Liver (tissue), 3 donors: ENCODE data around the gene MCF2L.

Experiments used
- HNF4A ChIP-seq, 2 donors: conservative IDR thresholded peaks; 2 replicates each; pipeline ENCODE4 v1.6.1; 2016; ENCODE audit warnings: antibody characterized with exemption in 2 of 2, mild to moderate bottlenecking in 2 of 2
- HNF4G ChIP-seq: IDR thresholded peaks from 2 replicates; pipeline ENCODE4 v1.6.1; 2016; ENCODE audit warnings: antibody characterized with exemption
- TF ChIP-seq, protein P1 (sequence below): fragments of 150-350 bp; IDR thresholded peaks from 2 replicates; pipeline ENCODE4 v1.5.1; 2017; ENCODE audit warnings: improper control_type of control experiment, low read depth, low read length; ENCODE audit not compliant: missing input control
- TF ChIP-seq, protein P2 (sequence below): IDR thresholded peaks from 2 replicates; pipeline ENCODE4 v1.6.1; 2016; ENCODE audit warnings: antibody characterized with exemption, mild to moderate bottlenecking
- TF ChIP-seq, protein P3 (sequence below): IDR thresholded peaks from 2 replicates; pipeline ENCODE4 v1.6.1; 2016; ENCODE audit warnings: antibody characterized with exemption
- donor health status: healthy.
- donor health status: healthy.

DNA sequence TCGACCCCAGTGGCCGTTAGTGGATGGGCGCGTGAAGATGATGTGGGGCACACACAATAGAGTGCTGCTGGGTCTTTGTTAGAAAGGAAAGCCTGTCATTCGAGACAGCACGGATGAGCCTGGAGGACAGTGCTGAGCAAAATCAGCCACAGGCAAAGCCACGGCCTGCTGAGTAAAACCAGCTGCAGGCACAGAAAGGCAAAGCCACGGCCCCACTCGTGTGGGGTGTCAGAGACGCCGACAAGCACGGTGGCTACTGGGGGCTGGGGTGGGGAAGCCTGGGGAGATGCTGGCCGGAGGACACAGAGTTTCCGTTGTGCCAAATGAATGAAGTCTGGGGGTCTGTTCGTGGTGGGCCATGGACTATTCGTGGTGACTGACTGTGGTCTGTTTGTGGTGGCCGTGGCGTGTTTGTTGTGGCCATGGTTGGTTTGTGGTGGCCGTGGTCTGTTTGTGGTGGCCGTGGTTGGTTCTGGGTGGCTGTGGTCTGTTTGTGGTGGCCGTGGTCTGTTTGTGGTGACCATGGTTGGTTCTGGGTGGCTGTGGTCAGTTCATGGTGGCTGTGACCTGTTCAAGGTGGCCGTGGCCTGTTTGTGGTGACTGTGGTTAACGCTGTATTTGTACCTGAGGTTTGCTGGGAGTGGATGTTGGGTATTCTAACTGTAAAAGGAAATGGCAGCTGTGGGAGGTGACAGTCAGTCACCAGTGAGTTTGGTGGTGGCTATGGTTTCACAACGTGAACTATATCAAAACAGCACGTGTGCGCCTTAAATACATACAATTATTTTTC, 36.3 kb downstream of the MCF2L start:
- TF ChIP-seq, protein P1, sequence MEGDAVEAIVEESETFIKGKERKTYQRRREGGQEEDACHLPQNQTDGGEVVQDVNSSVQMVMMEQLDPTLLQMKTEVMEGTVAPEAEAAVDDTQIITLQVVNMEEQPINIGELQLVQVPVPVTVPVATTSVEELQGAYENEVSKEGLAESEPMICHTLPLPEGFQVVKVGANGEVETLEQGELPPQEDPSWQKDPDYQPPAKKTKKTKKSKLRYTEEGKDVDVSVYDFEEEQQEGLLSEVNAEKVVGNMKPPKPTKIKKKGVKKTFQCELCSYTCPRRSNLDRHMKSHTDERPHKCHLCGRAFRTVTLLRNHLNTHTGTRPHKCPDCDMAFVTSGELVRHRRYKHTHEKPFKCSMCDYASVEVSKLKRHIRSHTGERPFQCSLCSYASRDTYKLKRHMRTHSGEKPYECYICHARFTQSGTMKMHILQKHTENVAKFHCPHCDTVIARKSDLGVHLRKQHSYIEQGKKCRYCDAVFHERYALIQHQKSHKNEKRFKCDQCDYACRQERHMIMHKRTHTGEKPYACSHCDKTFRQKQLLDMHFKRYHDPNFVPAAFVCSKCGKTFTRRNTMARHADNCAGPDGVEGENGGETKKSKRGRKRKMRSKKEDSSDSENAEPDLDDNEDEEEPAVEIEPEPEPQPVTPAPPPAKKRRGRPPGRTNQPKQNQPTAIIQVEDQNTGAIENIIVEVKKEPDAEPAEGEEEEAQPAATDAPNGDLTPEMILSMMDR = no peak
- TF ChIP-seq HNF4A (conservative IDR thresholded peaks at IDR 0.05) (no peak), HNF4G (no peak)
- TF ChIP-seq, protein P2, sequence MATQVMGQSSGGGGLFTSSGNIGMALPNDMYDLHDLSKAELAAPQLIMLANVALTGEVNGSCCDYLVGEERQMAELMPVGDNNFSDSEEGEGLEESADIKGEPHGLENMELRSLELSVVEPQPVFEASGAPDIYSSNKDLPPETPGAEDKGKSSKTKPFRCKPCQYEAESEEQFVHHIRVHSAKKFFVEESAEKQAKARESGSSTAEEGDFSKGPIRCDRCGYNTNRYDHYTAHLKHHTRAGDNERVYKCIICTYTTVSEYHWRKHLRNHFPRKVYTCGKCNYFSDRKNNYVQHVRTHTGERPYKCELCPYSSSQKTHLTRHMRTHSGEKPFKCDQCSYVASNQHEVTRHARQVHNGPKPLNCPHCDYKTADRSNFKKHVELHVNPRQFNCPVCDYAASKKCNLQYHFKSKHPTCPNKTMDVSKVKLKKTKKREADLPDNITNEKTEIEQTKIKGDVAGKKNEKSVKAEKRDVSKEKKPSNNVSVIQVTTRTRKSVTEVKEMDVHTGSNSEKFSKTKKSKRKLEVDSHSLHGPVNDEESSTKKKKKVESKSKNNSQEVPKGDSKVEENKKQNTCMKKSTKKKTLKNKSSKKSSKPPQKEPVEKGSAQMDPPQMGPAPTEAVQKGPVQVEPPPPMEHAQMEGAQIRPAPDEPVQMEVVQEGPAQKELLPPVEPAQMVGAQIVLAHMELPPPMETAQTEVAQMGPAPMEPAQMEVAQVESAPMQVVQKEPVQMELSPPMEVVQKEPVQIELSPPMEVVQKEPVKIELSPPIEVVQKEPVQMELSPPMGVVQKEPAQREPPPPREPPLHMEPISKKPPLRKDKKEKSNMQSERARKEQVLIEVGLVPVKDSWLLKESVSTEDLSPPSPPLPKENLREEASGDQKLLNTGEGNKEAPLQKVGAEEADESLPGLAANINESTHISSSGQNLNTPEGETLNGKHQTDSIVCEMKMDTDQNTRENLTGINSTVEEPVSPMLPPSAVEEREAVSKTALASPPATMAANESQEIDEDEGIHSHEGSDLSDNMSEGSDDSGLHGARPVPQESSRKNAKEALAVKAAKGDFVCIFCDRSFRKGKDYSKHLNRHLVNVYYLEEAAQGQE = no peak
- TF ChIP-seq, protein P3, sequence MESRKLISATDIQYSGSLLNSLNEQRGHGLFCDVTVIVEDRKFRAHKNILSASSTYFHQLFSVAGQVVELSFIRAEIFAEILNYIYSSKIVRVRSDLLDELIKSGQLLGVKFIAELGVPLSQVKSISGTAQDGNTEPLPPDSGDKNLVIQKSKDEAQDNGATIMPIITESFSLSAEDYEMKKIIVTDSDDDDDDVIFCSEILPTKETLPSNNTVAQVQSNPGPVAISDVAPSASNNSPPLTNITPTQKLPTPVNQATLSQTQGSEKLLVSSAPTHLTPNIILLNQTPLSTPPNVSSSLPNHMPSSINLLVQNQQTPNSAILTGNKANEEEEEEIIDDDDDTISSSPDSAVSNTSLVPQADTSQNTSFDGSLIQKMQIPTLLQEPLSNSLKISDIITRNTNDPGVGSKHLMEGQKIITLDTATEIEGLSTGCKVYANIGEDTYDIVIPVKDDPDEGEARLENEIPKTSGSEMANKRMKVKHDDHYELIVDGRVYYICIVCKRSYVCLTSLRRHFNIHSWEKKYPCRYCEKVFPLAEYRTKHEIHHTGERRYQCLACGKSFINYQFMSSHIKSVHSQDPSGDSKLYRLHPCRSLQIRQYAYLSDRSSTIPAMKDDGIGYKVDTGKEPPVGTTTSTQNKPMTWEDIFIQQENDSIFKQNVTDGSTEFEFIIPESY = no peak
